CD8-positive, alpha-beta memory T cell (primary cell): ENCODE results near the gene NR5A1. TPM values are rescaled to one million over a fixed set of nuclear protein-coding genes. Genes with fewer than 3 reads are reported as not detected.

Experiments used
- CTCF ChIA-PET: fragments of 350-600 bp; sonication (Branson Sonifier 250); formaldehyde crosslinking; loops from one replicate; lab custom pipeline; 2021; ENCODE audit warnings: antibody characterized with exemption; lab: Charles Lee
- POLR2A ChIA-PET: fragments of 350-600 bp; sonication (Branson Sonifier 250); formaldehyde crosslinking; loops from one replicate; lab custom pipeline; 2021; ENCODE audit warnings: antibody characterized with exemption; lab: Charles Lee
- DNase-seq, 5 donors: peaks; one replicate each; pipeline versions ENCODE4 v3.0.0 to v3.0.0-alpha.2; 2020 to 2022; ENCODE audit warnings: mixed read lengths in 1 of 5
- H3K27ac ChIP-seq: one replicate; pipeline ENCODE4 v1.7.0; 2013; ENCODE audit warnings: low read depth, mild to moderate bottlenecking, low read length, moderate library complexity
- H3K27me3 ChIP-seq: 2 replicates; pipeline ENCODE4 v1.7.0; 2013; ENCODE audit warnings: low read length, mild to moderate bottlenecking; ENCODE audit not compliant: insufficient read depth, poor library complexity, severe bottlenecking
- H3K36me3 ChIP-seq: 2 replicates; pipeline ENCODE4 v1.7.0; 2013; ENCODE audit warnings: mild to moderate bottlenecking, low read length, moderate library complexity; ENCODE audit not compliant: insufficient read depth
- H3K4me1 ChIP-seq: 2 replicates; pipeline ENCODE4 v1.7.0; 2013; ENCODE audit warnings: mild to moderate bottlenecking, low read length, moderate library complexity; ENCODE audit not compliant: insufficient read depth
- H3K4me3 ChIP-seq: 2 replicates; pipeline ENCODE4 v1.7.0; 2013; ENCODE audit warnings: mild to moderate bottlenecking, low read length
- H3K9me3 ChIP-seq: 2 replicates; pipeline ENCODE4 v1.7.0; 2013; ENCODE audit warnings: mild to moderate bottlenecking, low read length
- H3K27ac Mint-ChIP-seq, 8 donors: one replicate each; pipeline ENCODE4 v1.8.0; 2020 to 2021; ENCODE audit warnings: mixed read lengths in 8 of 8, mild to moderate bottlenecking in 6 of 8, inconsistent platforms in 3 of 8, moderate library complexity in 3 of 8
- H3K27me3 Mint-ChIP-seq, 2 donors: one replicate each; pipeline ENCODE4 v1.8.0; 2020 to 2021; ENCODE audit warnings: mixed read lengths in 2 of 2, mild to moderate bottlenecking in 1 of 2, moderate library complexity in 1 of 2
- H3K36me3 Mint-ChIP-seq, 3 donors: one replicate each; pipeline ENCODE4 v1.8.0; 2020 to 2021; ENCODE audit warnings: mixed read lengths in 3 of 3, inconsistent platforms in 1 of 3, mild to moderate bottlenecking in 1 of 3
- H3K4me1 Mint-ChIP-seq, 3 donors: one replicate each; pipeline ENCODE4 v1.8.0; 2020 to 2021; ENCODE audit warnings: mixed read lengths in 3 of 3, inconsistent platforms in 1 of 3, mild to moderate bottlenecking in 1 of 3
- H3K4me3 Mint-ChIP-seq, 7 donors: one replicate each; pipeline ENCODE4 v1.8.0; 2020 to 2021; ENCODE audit warnings: mixed read lengths in 7 of 7, mild to moderate bottlenecking in 6 of 7, moderate library complexity in 4 of 7, inconsistent platforms in 2 of 7
- H3K9me3 Mint-ChIP-seq, 5 donors: one replicate each; pipeline ENCODE4 v1.8.0; 2020 to 2022; ENCODE audit warnings: mixed read lengths in 5 of 5, mild to moderate bottlenecking in 3 of 5, moderate library complexity in 2 of 5, inconsistent platforms in 1 of 5
- polyA plus RNA-seq: library from polyadenylated mRNA; unstranded; fragments of 300-500 nt; fragmentation: Illumina TruSeq; gene quantifications from one replicate; pipeline ENCODE4 v1.2.3, GENCODE V29; 2021
- total RNA-seq, 2 experiments: library from RNA; stranded (reverse); gene quantifications; one replicate each; pipeline ENCODE4 v1.2.3, GENCODE V29; 2021

Gene NR5A1
- total and polyA plus RNA-seq, 3 experiments from 2014 or later, result not detected

- Histone ChIP-seq H3K9me3 (no peaks in the 10 kb centered on the region), H3K27ac (no peak overlapping the region), H3K27me3 (peaks cover 14% of the 10 kb centered on the region), H3K36me3 (no peaks in the 10 kb centered on the region), H3K4me3 (no peak overlapping the region), H3K4me1 (peaks cover 4% of the 10 kb centered on the region)
- H3K27ac Mint-ChIP-seq, result no peak overlapping the region
- ChIA-PET POLR2A (no interaction called here), CTCF (no interaction called here)
- peaks cover 3 to 10% (median 6%) of the 10 kb centered on the region in 3 donors for H3K4me1 Mint-ChIP-seq
- H3K36me3 Mint-ChIP-seq, result no peaks in the 10 kb centered on the region
- no peaks in the 10 kb centered on the region for H3K9me3 Mint-ChIP-seq
- peaks cover 25 to 28% of the 10 kb centered on the region in 2 donors for H3K27me3 Mint-ChIP-seq
- no peak overlapping the region for H3K4me3 Mint-ChIP-seq
- DNase-seq, result peak in 1 of 5 donors; percentile 38
Observed at GRCh38 chr9:124505901-124506346, 1.3 kb downstream of the NR5A1 start.

DNA sequence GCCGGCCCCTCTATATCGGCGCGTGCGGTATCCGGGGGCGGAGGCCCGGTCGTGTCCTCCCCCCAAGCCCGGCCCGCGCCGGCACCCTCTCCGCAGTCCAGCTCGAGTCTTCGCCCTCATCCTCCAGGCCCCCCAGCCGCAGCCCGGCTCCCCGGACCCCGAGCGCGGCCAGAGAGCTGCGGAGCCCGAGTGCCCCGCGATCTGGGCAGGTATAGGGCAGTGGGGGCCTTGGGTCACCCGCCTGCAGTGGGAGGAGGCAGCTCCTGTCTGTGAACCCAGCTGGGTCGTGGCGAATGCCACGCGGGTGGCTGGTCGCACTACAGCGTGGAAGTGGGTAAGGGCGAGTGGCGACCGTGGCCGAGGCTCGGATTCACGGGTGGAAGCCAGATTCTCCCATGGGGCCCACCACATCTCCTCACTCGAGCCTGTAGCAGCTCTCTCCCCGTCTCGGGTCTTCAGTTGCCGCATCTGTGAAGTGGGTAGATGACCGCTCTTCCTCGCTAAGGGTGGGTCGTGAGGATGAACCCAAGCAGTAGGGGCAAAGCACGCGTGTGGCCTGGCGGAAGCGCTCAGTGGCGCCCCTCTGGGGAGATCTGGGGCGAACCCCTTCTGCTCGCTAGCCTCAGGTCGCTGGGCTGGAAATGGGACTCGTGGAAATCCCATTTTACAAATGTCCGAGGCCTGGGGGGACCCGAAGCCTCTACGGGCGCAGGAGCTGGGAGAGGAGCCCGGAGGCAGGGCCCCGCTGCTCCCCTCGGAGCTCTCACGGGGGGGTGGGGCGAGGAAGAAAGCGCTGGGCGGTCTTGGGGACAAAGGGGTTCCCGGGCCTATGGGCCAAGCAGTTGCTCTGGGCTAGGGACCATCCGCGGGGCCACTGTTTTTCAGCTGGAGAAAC is 1.9 kb downstream of the NR5A1 start:
- Histone ChIP-seq H3K9me3 (no peaks in the 10 kb centered on the region), H3K4me3 (no peak overlapping the region), H3K36me3 (no peaks in the 10 kb centered on the region), H3K4me1 (peaks cover 4% of the 10 kb centered on the region), H3K27me3 (peaks cover 14% of the 10 kb centered on the region), H3K27ac (no peak overlapping the region)
- H3K27ac Mint-ChIP-seq, result peak overlapping the region in 1 of 8 donors; percentile 43
- POLR2A ChIA-PET, result no interaction called here
- CTCF ChIA-PET, result no interaction called here
- peaks cover 28 to 30% of the 10 kb centered on the region in 2 donors for H3K27me3 Mint-ChIP-seq
- H3K4me3 Mint-ChIP-seq, result peak overlapping the region in 2 of 7 donors; percentile 29
- peaks cover 3 to 10% (median 6%) of the 10 kb centered on the region in 3 donors for H3K4me1 Mint-ChIP-seq
- H3K36me3 Mint-ChIP-seq, result no peaks in the 10 kb centered on the region
- no peaks in the 10 kb centered on the region for H3K9me3 Mint-ChIP-seq
- peak in 1 of 5 donors; percentile 33 for DNase-seq

DNA sequence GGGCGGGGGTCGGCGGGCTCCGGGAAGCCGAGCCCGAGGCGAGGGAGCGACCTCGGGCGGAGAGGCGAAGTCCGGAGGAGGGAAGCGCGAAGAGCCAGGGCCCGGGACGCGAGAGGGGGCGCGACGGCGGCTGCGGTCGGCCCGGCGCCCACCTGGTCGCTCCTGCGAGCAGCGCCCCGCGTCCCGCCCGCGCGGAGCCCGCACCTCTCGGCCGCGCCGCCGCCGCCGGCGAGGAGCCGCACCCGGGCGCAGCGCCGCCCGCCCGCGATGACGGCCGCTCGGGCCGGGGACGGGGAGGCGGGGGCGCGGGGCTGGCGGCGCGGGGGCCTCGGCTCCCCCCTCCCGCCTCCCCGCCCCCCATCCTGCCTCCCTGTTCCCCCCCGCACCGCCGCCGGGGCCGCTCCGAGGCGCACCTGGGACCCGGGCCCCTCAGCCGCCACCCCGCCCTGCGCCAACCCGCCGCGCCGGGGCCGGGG is 2.6 kb downstream of the NR5A1 start:
- no peak overlapping the region for H3K27ac Mint-ChIP-seq

GRCh38 chr9:124503713-124504529 is 3.3 kb downstream of the NR5A1 start:
- Mint-ChIP-seq H3K27ac (no peak overlapping the region), H3K27me3 (peaks cover 30 to 37% of the 10 kb centered on the region in 2 donors), H3K36me3 (no peaks in the 10 kb centered on the region), H3K4me3 (peak overlapping the region in 6 of 7 donors; percentile 55 to 71 (median 66)), H3K9me3 (no peaks in the 10 kb centered on the region), H3K4me1 (peaks cover 3 to 10% (median 6%) of the 10 kb centered on the region in 3 donors)
- peak in 1 of 5 donors; percentile 30 for DNase-seq
- peaks cover 14% of the 10 kb centered on the region for H3K27me3 ChIP-seq
- H3K4me1 ChIP-seq, result peaks cover 4% of the 10 kb centered on the region
- CTCF ChIA-PET, result no interaction called here
- no peaks in the 10 kb centered on the region for H3K36me3 ChIP-seq
- POLR2A ChIA-PET, result no interaction called here
- no peak overlapping the region for H3K4me3 ChIP-seq
- H3K27ac ChIP-seq, result no peak overlapping the region
- H3K9me3 ChIP-seq, result no peaks in the 10 kb centered on the region

More for the DNA sequence above, 2.6 kb downstream of the NR5A1 start:
- no peak overlapping the region for H3K27ac ChIP-seq
- H3K4me1 ChIP-seq, result peaks cover 4% of the 10 kb centered on the region
- Mint-ChIP-seq H3K27me3 (peaks cover 29 to 33% of the 10 kb centered on the region in 2 donors), H3K4me1 (peaks cover 3 to 10% (median 6%) of the 10 kb centered on the region in 3 donors), H3K9me3 (no peaks in the 10 kb centered on the region), H3K4me3 (no peak overlapping the region), H3K36me3 (no peaks in the 10 kb centered on the region)
- DNase-seq, result peak in 1 of 5 donors; percentile 16
- no peak overlapping the region for H3K4me3 ChIP-seq
- ChIA-PET CTCF (no interaction called here), POLR2A (no interaction called here)
- no peaks in the 10 kb centered on the region for H3K36me3 ChIP-seq
- peaks cover 14% of the 10 kb centered on the region for H3K27me3 ChIP-seq
- no peaks in the 10 kb centered on the region for H3K9me3 ChIP-seq

- peaks cover 3 to 10% (median 6%) of the 10 kb centered on the region in 3 donors for H3K4me1 Mint-ChIP-seq
- DNase-seq, result peak in 1 of 5 donors; percentile 35
- CTCF ChIA-PET, result no interaction called here
- H3K27me3 Mint-ChIP-seq, result peaks cover 30 to 37% of the 10 kb centered on the region in 2 donors
- H3K27ac Mint-ChIP-seq, result no peak overlapping the region
- H3K36me3 Mint-ChIP-seq, result no peaks in the 10 kb centered on the region
- POLR2A ChIA-PET, result no interaction called here
- H3K9me3 Mint-ChIP-seq, result no peaks in the 10 kb centered on the region
- H3K36me3 ChIP-seq, result no peaks in the 10 kb centered on the region
- no peak overlapping the region for H3K27ac ChIP-seq
- H3K4me3 ChIP-seq, result no peak overlapping the region
- H3K4me1 ChIP-seq, result peaks cover 4% of the 10 kb centered on the region
- no peaks in the 10 kb centered on the region for H3K9me3 ChIP-seq
- H3K27me3 ChIP-seq, result peaks cover 14% of the 10 kb centered on the region
- H3K4me3 Mint-ChIP-seq, result no peak overlapping the region
Observed at GRCh38 chr9:124502711-124503702, 4.2 kb downstream of the NR5A1 start.

- Mint-ChIP-seq H3K27me3 (peaks cover 28 to 42% of the 10 kb centered on the region in 2 donors), H3K4me3 (no peak overlapping the region), H3K36me3 (no peaks in the 10 kb centered on the region), H3K4me1 (peaks cover 3 to 10% (median 6%) of the 10 kb centered on the region in 3 donors), H3K27ac (no peak overlapping the region), H3K9me3 (no peaks in the 10 kb centered on the region)
- POLR2A ChIA-PET, result interaction anchor here (0.6 kb wide), 1 partner anchor 990 kb away, joined by 3 read pairs; no protein-coding TSS in a partner anchor
- no peaks in the 10 kb centered on the region for H3K36me3 ChIP-seq
- no peaks in the 10 kb centered on the region for H3K9me3 ChIP-seq
- peaks cover 6% of the 10 kb centered on the region for H3K4me1 ChIP-seq
- peak in 1 of 5 donors; percentile 29 for DNase-seq
- CTCF ChIA-PET, result no interaction called here
- no peak overlapping the region for H3K4me3 ChIP-seq
- no peak overlapping the region for H3K27ac ChIP-seq
- peaks cover 14% of the 10 kb centered on the region for H3K27me3 ChIP-seq
Observed at GRCh38 chr9:124501771-124502320, 5.4 kb downstream of the NR5A1 start.
